Measurements from ENCODE around the gene OGG1. TPM values are rescaled to one million over a fixed set of nuclear protein-coding genes. Genes with fewer than 3 reads are reported as not detected.

OGG1 gene
- polyA plus RNA-seq, 6 donors from 2014 or later = 23.2 to 35.1 (median 30.1) TPM

DNA sequence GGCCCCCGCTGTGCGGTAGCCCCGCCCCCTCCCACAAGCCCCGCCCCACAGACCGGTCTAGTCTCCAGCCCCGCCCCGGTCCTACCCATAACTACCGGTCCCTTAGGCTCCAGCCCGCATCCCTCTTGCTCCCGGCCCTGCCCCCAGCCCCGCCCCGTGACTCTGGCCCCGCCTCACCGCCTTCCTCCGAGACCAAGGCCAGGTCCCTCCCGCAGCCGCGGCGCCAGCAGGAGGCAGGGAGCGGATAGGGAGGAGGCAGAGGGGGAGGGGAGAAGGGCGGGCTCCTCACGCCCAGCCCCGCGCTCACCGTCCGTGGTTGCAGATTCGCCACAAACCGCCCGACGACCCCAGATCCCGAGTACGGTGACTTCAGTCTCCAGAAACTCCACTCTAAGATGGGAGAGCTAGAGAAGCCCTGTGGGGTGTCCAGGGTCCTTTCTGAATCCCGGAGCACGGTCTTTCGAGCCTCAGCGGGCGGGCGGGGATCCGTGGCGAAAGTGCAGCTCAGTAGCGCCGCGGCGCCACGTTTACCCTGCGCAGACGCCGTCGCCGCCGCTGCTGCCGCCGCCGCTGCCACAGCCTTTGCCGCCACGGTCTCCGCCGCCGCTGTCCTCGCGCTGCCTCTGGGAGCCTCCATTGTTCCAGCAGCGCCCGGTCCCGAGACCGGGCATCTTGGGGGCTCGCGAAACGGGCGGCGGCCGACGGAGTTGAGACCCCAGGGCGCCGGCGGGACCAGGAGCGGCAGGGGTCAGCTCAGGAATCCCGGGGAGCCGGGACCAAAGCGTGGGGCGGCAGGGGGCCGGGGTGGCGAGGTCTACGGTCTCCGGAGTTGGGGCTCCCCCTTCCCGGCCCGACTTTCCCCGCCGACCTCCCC lies 18.3 kb upstream of the OGG1 start, which contains the start of gene BRPF1:
BRPF1 (plus strand) TSS at position 530 of the 874 bp plus-strand sequence. CDS start 2,406 bp downstream, outside the sequence.
- ATAC-seq (ENCODE audit: low read depth in 2 of 2) = peak; percentile 88 to 90
- Mint-ChIP-seq H3K27ac (peak within 1 kb of the TSS; percentile 81 to 98 (median 97)), H3K4me3 (peak within 1 kb of the TSS; percentile 83 to 98 (median 94)), H3K27me3 (no peaks in the 10 kb centered on the region), H3K4me1 (peaks cover 56 to 61% (median 56%) of the 10 kb centered on the region in 3 donors), H3K36me3 (peaks cover 0 to 4% of the 10 kb centered on the region in 2 donors), H3K9me3 (no peaks in the 10 kb centered on the region)
- DNase-seq = peak; percentile 95

DNA sequence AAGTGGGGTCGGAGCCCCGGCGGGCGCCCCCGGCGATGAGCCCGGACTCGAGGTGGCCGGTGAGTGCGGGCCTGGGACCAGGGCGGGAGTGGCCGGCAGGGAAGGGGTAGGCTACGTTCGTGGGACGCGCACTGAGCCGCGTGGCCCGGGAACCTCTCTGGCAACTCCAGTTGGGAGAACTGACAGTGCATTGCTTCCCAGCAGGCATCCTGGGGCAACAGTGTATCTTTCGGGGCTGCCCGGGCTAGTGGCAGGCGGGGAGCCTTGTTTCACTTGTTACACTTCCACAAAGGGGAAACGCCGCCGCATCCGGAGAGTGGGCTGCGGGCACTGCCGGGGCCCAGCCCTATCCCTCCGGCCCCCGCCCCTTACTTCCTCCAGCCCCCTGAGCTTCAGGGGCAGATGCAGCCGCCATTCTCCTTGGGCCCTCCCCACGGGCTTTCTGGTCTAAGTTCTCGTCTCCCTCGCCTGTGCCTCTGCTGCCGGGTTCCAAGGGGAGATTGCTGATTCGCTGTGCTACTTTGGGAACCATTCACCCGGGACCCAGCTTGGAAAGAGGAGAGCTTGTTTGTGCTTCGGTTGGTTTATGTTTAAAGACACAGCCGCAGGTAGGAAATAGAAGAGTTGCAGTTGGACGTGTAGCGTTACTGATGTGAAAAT lies 17.5 kb upstream of the OGG1 start:
- H3K36me3 Mint-ChIP-seq = peaks cover 0 to 4% of the 10 kb centered on the region in 2 donors
- peak overlapping the region; percentile 56 to 97 (median 94) for H3K27ac Mint-ChIP-seq
- DNase-seq = peak; percentile 51
- H3K4me3 Mint-ChIP-seq = peak overlapping the region; percentile 83 to 95 (median 90)
- H3K27me3 Mint-ChIP-seq = no peaks in the 10 kb centered on the region
- H3K9me3 Mint-ChIP-seq = no peaks in the 10 kb centered on the region
- H3K4me1 Mint-ChIP-seq = peaks cover 53 to 58% (median 55%) of the 10 kb centered on the region in 3 donors
- no peak for ATAC-seq (ENCODE audit: low read depth in 2 of 2)

DNA sequence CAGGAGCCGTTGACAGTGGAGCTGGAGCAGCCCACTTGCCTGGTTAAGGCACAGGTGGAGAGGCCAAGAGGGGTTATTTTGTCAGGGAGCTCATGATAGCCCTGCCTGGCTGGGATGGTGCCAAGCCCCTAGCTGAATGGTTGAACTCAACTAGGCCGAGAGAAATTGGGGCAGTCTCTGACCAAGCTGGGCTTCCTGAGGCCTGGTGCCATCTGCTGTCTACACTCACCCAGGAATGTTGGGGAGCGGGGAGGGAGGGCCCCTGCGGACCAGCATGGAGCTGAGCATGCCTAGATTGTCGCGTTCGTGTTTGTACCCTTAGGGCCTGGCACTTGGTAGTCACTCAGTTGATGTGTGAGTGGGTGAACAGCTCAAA lies 17.0 kb upstream of the OGG1 start:
- peak overlapping the region; percentile 56 to 97 (median 94) for H3K27ac Mint-ChIP-seq
- H3K27me3 Mint-ChIP-seq = no peaks in the 10 kb centered on the region
- peaks cover 48 to 52% (median 50%) of the 10 kb centered on the region in 3 donors for H3K4me1 Mint-ChIP-seq
- ATAC-seq (ENCODE audit: low read depth in 2 of 2) (no peak), DNase-seq (no peak)
- no peaks in the 10 kb centered on the region for H3K9me3 Mint-ChIP-seq
- peaks cover 0 to 4% of the 10 kb centered on the region in 2 donors for H3K36me3 Mint-ChIP-seq
- peak overlapping the region; percentile 83 to 95 (median 90) for H3K4me3 Mint-ChIP-seq

DNA sequence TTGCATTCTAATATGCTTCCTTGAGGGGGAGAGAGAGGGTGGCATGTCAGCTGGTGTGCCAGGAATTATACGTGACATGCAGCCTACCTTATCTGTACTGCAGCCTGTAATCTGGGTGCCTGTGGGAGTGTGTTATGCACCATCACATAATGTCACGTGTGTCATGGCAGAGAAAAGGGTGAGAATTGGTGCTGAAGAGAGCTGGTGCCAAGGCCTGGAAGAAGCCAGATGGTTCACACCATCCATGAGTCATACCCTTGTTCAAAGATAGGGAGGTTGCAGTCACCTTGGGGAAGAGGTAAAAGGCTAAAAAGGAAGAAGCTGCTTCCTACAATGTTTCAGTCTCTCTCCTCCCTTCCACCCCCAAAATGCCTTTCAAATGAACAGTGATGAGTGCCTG lies 12.9 kb upstream of the OGG1 start:
- DNase-seq (no peak), ATAC-seq (ENCODE audit: low read depth in 2 of 2) (no peak)
- Mint-ChIP-seq H3K4me3 (peak overlapping the region in 1 of 8 donors; percentile 60), H3K27me3 (no peaks in the 10 kb centered on the region), H3K27ac (peak overlapping the region in 1 of 6 donors; percentile 32), H3K9me3 (no peaks in the 10 kb centered on the region), H3K36me3 (peaks cover 18 to 22% of the 10 kb centered on the region in 2 donors), H3K4me1 (peaks cover 38 to 49% (median 39%) of the 10 kb centered on the region in 3 donors)

DNA sequence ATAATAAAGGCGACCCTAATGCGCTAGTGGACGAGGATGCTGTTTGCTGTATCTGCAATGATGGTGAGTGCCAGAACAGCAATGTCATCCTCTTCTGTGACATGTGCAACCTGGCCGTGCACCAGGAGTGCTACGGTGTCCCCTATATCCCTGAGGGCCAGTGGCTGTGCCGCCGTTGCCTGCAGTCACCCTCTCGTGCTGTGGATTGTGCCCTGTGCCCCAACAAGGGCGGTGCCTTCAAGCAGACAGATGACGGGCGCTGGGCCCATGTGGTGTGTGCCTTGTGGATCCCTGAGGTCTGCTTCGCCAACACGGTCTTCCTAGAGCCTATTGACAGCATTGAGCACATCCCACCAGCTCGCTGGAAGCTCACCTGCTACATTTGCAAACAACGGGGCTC lies 10.6 kb upstream of the OGG1 start:
- Mint-ChIP-seq H3K27ac (no peak overlapping the region), H3K9me3 (no peaks in the 10 kb centered on the region), H3K36me3 (peaks cover 17 to 24% of the 10 kb centered on the region in 2 donors), H3K4me1 (peaks cover 20 to 29% (median 22%) of the 10 kb centered on the region in 3 donors), H3K4me3 (no peak overlapping the region), H3K27me3 (no peaks in the 10 kb centered on the region)
- no peak for DNase-seq
- no peak for ATAC-seq (ENCODE audit: low read depth in 2 of 2)

DNA sequence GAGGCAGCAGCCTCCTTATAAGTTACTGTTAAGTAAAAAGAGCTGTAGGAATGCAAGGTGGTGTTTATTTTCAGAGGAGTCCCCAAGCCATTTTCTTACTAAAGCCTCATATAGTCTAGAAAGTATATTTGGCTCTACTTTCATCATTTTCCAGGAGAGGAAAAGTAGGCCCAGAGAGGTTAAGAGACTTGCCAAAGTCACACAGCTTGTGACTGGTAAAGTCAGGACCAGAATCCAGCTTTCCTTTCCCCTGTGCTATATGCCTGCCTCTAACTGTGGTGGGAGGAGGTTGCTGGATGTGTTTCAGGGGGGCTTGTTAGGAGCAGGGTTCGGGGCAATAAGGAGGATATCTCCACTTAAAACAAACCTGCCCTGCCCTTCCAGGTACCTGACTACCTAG lies 7.2 kb upstream of the OGG1 start:
- Mint-ChIP-seq H3K27ac (no peak overlapping the region), H3K27me3 (no peaks in the 10 kb centered on the region), H3K36me3 (peaks cover 21 to 32% of the 10 kb centered on the region in 2 donors), H3K4me1 (peaks cover 0 to 13% (median 8%) of the 10 kb centered on the region in 3 donors), H3K9me3 (no peaks in the 10 kb centered on the region), H3K4me3 (no peak overlapping the region)
- ATAC-seq (ENCODE audit: low read depth in 2 of 2) (no peak), DNase-seq (no peak)

DNA sequence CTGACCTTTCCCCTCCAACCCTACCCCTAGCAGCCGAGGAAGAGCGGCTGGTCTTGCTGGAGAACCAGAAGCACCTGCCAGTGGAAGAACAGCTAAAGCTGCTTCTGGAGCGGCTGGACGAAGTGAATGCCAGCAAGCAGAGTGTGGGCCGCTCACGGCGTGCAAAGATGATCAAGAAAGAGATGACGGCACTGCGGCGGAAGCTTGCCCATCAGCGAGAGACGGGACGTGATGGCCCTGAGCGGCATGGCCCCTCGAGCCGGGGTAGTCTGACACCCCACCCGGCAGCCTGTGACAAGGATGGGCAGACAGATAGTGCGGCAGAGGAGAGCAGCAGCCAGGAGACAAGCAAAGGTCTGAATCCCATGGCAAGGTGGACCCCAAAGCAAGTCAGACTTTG lies 6.2 kb upstream of the OGG1 start:
- DNase-seq = no peak
- H3K36me3 Mint-ChIP-seq = peaks cover 16 to 30% of the 10 kb centered on the region in 2 donors

DNA sequence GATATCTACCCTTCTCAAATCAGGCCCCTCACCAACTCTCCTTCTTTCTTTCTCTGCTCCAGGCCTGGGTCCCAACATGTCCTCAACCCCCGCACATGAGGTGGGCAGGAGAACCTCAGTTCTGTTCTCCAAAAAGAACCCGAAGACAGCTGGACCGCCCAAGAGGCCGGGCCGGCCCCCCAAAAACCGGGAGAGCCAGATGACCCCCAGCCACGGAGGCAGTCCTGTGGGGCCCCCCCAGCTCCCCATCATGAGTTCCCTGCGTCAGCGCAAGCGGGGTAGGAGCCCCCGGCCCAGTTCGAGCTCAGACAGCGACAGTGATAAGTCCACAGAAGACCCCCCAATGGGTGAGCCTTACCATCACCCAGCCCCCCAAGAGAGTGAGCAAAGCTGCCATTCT lies 5.6 kb upstream of the OGG1 start:
- Mint-ChIP-seq H3K36me3 (peaks cover 12 to 24% of the 10 kb centered on the region in 2 donors), H3K4me3 (peak overlapping the region in 1 of 8 donors; percentile 18), H3K9me3 (no peaks in the 10 kb centered on the region), H3K27ac (peak overlapping the region in 1 of 6 donors; percentile 62), H3K4me1 (peaks cover 6 to 8% (median 6%) of the 10 kb centered on the region in 3 donors), H3K27me3 (no peaks in the 10 kb centered on the region)
- ATAC-seq (ENCODE audit: low read depth in 2 of 2) (no peak), DNase-seq (no peak)

More for the DNA sequence above, 6.2 kb upstream of the OGG1 start:
- H3K27ac Mint-ChIP-seq = peak overlapping the region in 2 of 6 donors; percentile 77 to 83
- H3K4me1 Mint-ChIP-seq = peaks cover under 1 to 10% (median 3%) of the 10 kb centered on the region in 3 donors
- no peak for ATAC-seq (ENCODE audit: low read depth in 2 of 2)
- no peaks in the 10 kb centered on the region for H3K27me3 Mint-ChIP-seq
- no peaks in the 10 kb centered on the region for H3K9me3 Mint-ChIP-seq
- H3K4me3 Mint-ChIP-seq = no peak overlapping the region

DNA sequence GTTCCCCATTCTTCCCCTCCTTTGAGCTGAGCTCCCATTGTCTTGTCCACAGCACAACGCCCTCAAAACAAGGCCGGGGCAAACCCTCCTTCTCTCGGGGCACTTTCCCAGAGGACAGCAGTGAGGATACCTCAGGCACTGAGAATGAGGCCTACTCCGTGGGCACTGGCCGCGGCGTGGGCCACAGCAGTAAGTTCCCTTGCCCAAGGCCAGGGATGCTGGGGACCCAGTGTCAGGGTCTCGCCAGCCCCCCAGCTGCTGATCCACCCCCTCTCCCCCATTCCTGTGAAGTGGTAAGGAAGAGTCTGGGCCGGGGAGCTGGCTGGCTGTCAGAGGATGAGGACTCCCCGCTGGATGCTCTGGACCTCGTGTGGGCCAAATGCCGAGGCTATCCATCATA lies 4.2 kb upstream of the OGG1 start:
- Mint-ChIP-seq H3K9me3 (no peaks in the 10 kb centered on the region), H3K27me3 (no peaks in the 10 kb centered on the region), H3K27ac (peak overlapping the region in 1 of 6 donors; percentile 24), H3K36me3 (peaks cover 4 to 13% of the 10 kb centered on the region in 2 donors), H3K4me1 (peaks cover 13 to 20% (median 19%) of the 10 kb centered on the region in 3 donors), H3K4me3 (no peak overlapping the region)
- DNase-seq (no peak), ATAC-seq (ENCODE audit: low read depth in 2 of 2) (no peak)

DNA sequence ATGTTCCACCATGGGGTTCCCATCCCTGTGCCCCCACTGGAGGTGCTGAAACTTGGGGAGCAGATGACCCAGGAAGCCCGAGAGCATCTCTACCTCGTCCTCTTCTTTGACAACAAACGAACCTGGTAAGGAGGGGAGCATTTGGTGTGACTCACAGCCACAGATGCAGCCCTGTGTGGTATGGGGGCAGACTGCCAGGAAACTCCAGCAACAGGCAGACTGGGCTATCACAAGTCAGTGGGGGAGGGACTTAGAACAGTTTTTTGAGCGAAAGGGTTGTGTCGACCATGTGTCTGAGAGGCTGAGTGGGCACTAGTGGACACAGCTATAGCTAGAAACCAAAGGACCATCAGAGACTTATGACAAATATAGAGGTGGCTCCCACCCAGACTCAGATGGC lies 3.4 kb upstream of the OGG1 start:
- Mint-ChIP-seq H3K4me1 (peaks cover 21 to 27% (median 25%) of the 10 kb centered on the region in 3 donors), H3K27me3 (no peaks in the 10 kb centered on the region), H3K36me3 (peaks cover 4 to 13% of the 10 kb centered on the region in 2 donors), H3K9me3 (no peaks in the 10 kb centered on the region), H3K27ac (peak overlapping the region in 2 of 6 donors; percentile 29 to 72), H3K4me3 (peak overlapping the region in 1 of 8 donors; percentile 20)
- DNase-seq = no peak
- ATAC-seq (ENCODE audit: low read depth in 2 of 2) = no peak

DNA sequence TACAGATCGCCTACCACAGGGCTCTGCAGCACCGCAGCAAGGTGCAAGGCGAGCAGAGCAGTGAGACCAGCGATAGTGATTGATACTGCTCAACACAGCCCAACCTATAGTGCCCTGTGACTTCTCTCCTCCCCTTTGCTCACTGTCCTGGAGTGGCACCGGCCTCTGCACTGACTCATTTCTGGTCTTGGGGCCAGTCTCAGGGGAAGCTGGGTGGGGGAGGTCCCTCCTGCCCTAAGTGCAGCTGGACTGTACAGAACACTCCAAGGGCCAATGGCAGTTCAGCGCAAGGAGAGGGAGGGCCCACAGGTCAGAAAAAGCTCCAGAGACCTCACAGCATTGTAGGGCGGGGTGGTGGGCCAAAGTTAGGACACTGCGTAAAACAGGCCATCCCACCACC lies 2.5 kb upstream of the OGG1 start:
- ATAC-seq (ENCODE audit: low read depth in 2 of 2) (no peak), DNase-seq (no peak)
- H3K27ac Mint-ChIP-seq = no peak overlapping the region
- peaks cover 4 to 13% of the 10 kb centered on the region in 2 donors for H3K36me3 Mint-ChIP-seq
- no peaks in the 10 kb centered on the region for H3K9me3 Mint-ChIP-seq
- peak overlapping the region in 2 of 8 donors; percentile 3 to 87 for H3K4me3 Mint-ChIP-seq
- no peaks in the 10 kb centered on the region for H3K27me3 Mint-ChIP-seq
- H3K4me1 Mint-ChIP-seq = peaks cover 28 to 37% (median 33%) of the 10 kb centered on the region in 3 donors

DNA sequence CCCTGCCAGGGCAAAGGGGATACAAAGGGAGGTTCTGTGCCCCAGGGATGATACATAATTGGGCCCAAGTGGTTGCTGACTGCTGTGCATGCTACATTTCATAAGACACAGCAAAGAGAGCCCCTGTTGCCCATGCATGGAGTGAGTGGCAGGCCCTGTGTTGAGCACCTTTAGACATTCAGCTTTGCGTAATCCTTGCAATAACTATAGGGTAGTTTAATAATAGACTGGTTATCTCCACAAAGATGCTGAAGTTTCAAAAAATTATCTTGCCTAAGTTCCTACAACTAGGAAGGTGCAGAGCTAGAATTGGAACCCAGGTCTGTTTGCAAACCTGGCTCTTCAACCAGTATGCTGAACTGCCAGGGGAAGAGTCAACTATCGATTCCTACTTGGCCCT lies 1.7 kb upstream of the OGG1 start:
- H3K27ac Mint-ChIP-seq = no peak overlapping the region
- peaks cover 33 to 43% (median 33%) of the 10 kb centered on the region in 3 donors for H3K4me1 Mint-ChIP-seq
- peak overlapping the region in 3 of 8 donors; percentile 87 to 100 (median 98) for H3K4me3 Mint-ChIP-seq
- peaks cover 4 to 13% of the 10 kb centered on the region in 2 donors for H3K36me3 Mint-ChIP-seq
- H3K27me3 Mint-ChIP-seq = no peaks in the 10 kb centered on the region
- DNase-seq = no peak
- H3K9me3 Mint-ChIP-seq = no peaks in the 10 kb centered on the region
- ATAC-seq (ENCODE audit: low read depth in 2 of 2) = no peak

DNA sequence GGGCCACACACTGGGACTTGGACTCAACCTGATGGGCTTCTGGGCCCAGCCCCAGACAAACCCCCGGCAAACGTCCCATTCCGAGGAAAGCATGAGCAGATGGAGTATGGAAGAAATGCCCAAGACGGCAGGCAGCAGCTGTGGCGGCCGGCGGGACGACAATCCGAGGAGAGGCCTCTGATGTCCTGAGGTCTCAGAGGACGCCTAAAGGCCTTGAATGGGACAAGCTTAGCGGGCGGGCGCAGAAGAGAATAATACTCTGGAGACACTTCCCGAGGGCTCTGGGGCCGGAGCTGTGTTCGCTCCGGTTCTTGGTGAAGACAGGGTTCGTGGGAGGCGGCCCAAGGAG lies 482 bp upstream of the OGG1 start:
- peak overlapping the region; percentile 83 to 100 (median 96) for H3K4me3 Mint-ChIP-seq
- peak overlapping the region; percentile 83 to 98 (median 96) for H3K27ac Mint-ChIP-seq
- H3K9me3 Mint-ChIP-seq = no peaks in the 10 kb centered on the region
- DNase-seq = no peak
- H3K4me1 Mint-ChIP-seq = peaks cover 36 to 55% (median 40%) of the 10 kb centered on the region in 3 donors
- H3K27me3 Mint-ChIP-seq = no peaks in the 10 kb centered on the region
- ATAC-seq (ENCODE audit: low read depth in 2 of 2) = no peak
- peaks cover 4 to 13% of the 10 kb centered on the region in 2 donors for H3K36me3 Mint-ChIP-seq

All from naive B cell (primary cell).